Measurements from ENCODE around the gene CHM.
"Not testable (repeated sequence)": the region's sequence is repeated elsewhere in the genome, so short reads cannot be mapped to it uniquely, and the experiment has no call there.

The CHM gene

GRCh38 chrX:86033385-86033784 lies 14.0 kb downstream of the CHM start:
- no peak for TF ChIP-seq Cebpa-rat (IDR thresholded peaks at IDR 0.05)
- H3K4me2 ChIP-seq = no peak overlapping the region
- H3K27me3 ChIP-seq = peaks cover 32 to 97% (median 88%) of the 10 kb centered on the region in 11 experiments
- no peak overlapping the region for H3K4me3 ChIP-seq
- no peaks in the 10 kb centered on the region for H3K9me3 ChIP-seq (replicated peaks in 1 of 11)
- H3K36me3 ChIP-seq = no peaks in the 10 kb centered on the region
- H3K4me1 ChIP-seq = no peaks in the 10 kb centered on the region
- H4K20me1 ChIP-seq = peaks cover 0 to 27% (median 4%) of the 10 kb centered on the region in 11 experiments; a peak in 6 of 22 replicates
- H3K9ac ChIP-seq = no peak overlapping the region
- no peak overlapping the region for H3K27ac ChIP-seq

GRCh38 chrX:86028681-86029080 lies 18.7 kb downstream of the CHM start:
- no peak overlapping the region for H3K27ac ChIP-seq
- peaks cover 18 to 91% (median 71%) of the 10 kb centered on the region in 11 experiments; a peak in 21 of 22 replicates for H3K27me3 ChIP-seq
- H3K4me1 ChIP-seq = peaks cover 0 to 23% (median 8%) of the 10 kb centered on the region in 10 experiments; a peak in 10 of 20 replicates
- no peak overlapping the region for H3K4me3 ChIP-seq
- H4K20me1 ChIP-seq = peaks cover 0 to 9% (median 0%) of the 10 kb centered on the region in 11 experiments; a peak in 3 of 22 replicates
- H3K4me2 ChIP-seq = no peak overlapping the region
- no peaks in the 10 kb centered on the region for H3K9me3 ChIP-seq (replicated peaks in 1 of 11)
- TF ChIP-seq Cebpa-rat (IDR thresholded peaks at IDR 0.05) = no peak
- no peak overlapping the region for H3K9ac ChIP-seq
- H3K36me3 ChIP-seq = peaks cover 0 to 15% (median 0%) of the 10 kb centered on the region in 11 experiments; a peak in 3 of 22 replicates

GRCh38 chrX:86023811-86024210 lies 23.5 kb downstream of the CHM start:
- H4K20me1 ChIP-seq = peaks cover 0 to 8% (median 0%) of the 10 kb centered on the region in 11 experiments; a peak in 2 of 22 replicates
- TF ChIP-seq Cebpa-rat (IDR thresholded peaks at IDR 0.05) = peak in 2 of 11 experiments; percentile 14 to 30; a peak in 1 of 22 replicates
- peak overlapping the region in 3 of 11 experiments; percentile 29 to 47 (median 42); a peak in 6 of 22 replicates for H3K9ac ChIP-seq
- peaks cover 0 to 15% (median 0%) of the 10 kb centered on the region in 11 experiments; a peak in 3 of 22 replicates for H3K36me3 ChIP-seq
- H3K4me1 ChIP-seq = peaks cover 0 to 54% (median 25%) of the 10 kb centered on the region in 10 experiments; a peak in 12 of 20 replicates
- H3K4me3 ChIP-seq = no peak overlapping the region
- peaks cover 2 to 75% (median 47%) of the 10 kb centered on the region in 11 experiments; a peak in 21 of 22 replicates for H3K27me3 ChIP-seq
- H3K9me3 ChIP-seq (replicated peaks in 1 of 11) = no peaks in the 10 kb centered on the region
- peak overlapping the region in 7 of 11 experiments; percentile 16 to 65 (median 56); a peak in 13 of 22 replicates for H3K4me2 ChIP-seq
- peak overlapping the region in 7 of 11 experiments; percentile 7 to 77 (median 66); a peak in 13 of 22 replicates for H3K27ac ChIP-seq

GRCh38 chrX:86021652-86022289 lies 25.6 kb downstream of the CHM start:
- peaks cover 0 to 8% (median 0%) of the 10 kb centered on the region in 11 experiments; a peak in 2 of 22 replicates for H4K20me1 ChIP-seq
- peaks cover 0 to 22% (median 7%) of the 10 kb centered on the region in 11 experiments; a peak in 10 of 22 replicates for H3K36me3 ChIP-seq
- peaks cover 13 to 79% (median 55%) of the 10 kb centered on the region in 11 experiments; a peak in 21 of 22 replicates for H3K27me3 ChIP-seq
- H3K27ac ChIP-seq = peak overlapping the region in 6 of 11 experiments; percentile 12 to 77 (median 59); a peak in 12 of 22 replicates
- peaks cover 0 to 9% (median 7%) of the 10 kb centered on the region in 11 experiments; a peak in 12 of 22 replicates for H3K9me3 ChIP-seq (replicated peaks in 1 of 11)
- no peak overlapping the region; a peak in 1 of 22 replicates for H3K9ac ChIP-seq
- peaks cover 0 to 54% (median 25%) of the 10 kb centered on the region in 10 experiments; a peak in 12 of 20 replicates for H3K4me1 ChIP-seq
- no peak overlapping the region for H3K4me3 ChIP-seq
- peak in 3 of 11 experiments; percentile 13 to 72 (median 68); a peak in 5 of 22 replicates for TF ChIP-seq Cebpa-rat (IDR thresholded peaks at IDR 0.05)
- peak overlapping the region in 6 of 11 experiments; percentile 19 to 65 (median 56); a peak in 12 of 22 replicates for H3K4me2 ChIP-seq

GRCh38 chrX:86016139-86016538 lies 31.2 kb downstream of the CHM start:
- no peak overlapping the region for H3K27ac ChIP-seq
- peaks cover 6 to 26% (median 17%) of the 10 kb centered on the region in 11 experiments; a peak in 17 of 22 replicates for H3K9me3 ChIP-seq (replicated peaks in 1 of 11)
- peaks cover 0 to 14% (median 0%) of the 10 kb centered on the region in 10 experiments; a peak in 5 of 20 replicates for H3K4me1 ChIP-seq
- H3K27me3 ChIP-seq = peaks cover 16 to 78% (median 66%) of the 10 kb centered on the region in 11 experiments; a peak in 19 of 22 replicates
- H3K4me3 ChIP-seq = no peak overlapping the region
- H3K4me2 ChIP-seq = no peak overlapping the region
- H3K36me3 ChIP-seq = peaks cover 0 to 20% (median 9%) of the 10 kb centered on the region in 11 experiments; a peak in 10 of 22 replicates
- no peak for TF ChIP-seq Cebpa-rat (IDR thresholded peaks at IDR 0.05)
- H4K20me1 ChIP-seq = peaks cover 0 to 9% (median 0%) of the 10 kb centered on the region in 11 experiments; a peak in 1 of 22 replicates
- no peak overlapping the region for H3K9ac ChIP-seq

- H3K36me3 ChIP-seq = peaks cover 0 to 20% (median 9%) of the 10 kb centered on the region in 11 experiments; a peak in 10 of 22 replicates
- peaks cover 0 to 14% (median 0%) of the 10 kb centered on the region in 11 experiments; a peak in 1 of 22 replicates for H4K20me1 ChIP-seq
- peaks cover 6 to 26% (median 17%) of the 10 kb centered on the region in 11 experiments; a peak in 17 of 22 replicates for H3K9me3 ChIP-seq (replicated peaks in 1 of 11)
- H3K27me3 ChIP-seq = peaks cover 16 to 80% (median 64%) of the 10 kb centered on the region in 11 experiments; a peak in 19 of 22 replicates
- H3K4me1 ChIP-seq = peaks cover 0 to 10% (median 0%) of the 10 kb centered on the region in 10 experiments; a peak in 2 of 20 replicates
- H3K9ac ChIP-seq, H3K27ac ChIP-seq, H3K4me2 ChIP-seq, H3K4me3 ChIP-seq: not testable (repeated sequence)
These were observed 32.4 kb downstream of the CHM start for GRCh38 chrX:86014959-86015358.

GRCh38 chrX:86014421-86014820 lies 32.9 kb downstream of the CHM start:
- H3K4me1 ChIP-seq = peaks cover 0 to 8% (median 0%) of the 10 kb centered on the region in 10 experiments; a peak in 1 of 20 replicates
- peaks cover 0 to 14% (median 0%) of the 10 kb centered on the region in 11 experiments; a peak in 1 of 22 replicates for H4K20me1 ChIP-seq
- H3K27ac ChIP-seq = no peak overlapping the region
- H3K4me3 ChIP-seq = no peak overlapping the region
- peaks cover 13 to 74% (median 59%) of the 10 kb centered on the region in 11 experiments; a peak in 19 of 22 replicates for H3K27me3 ChIP-seq
- peaks cover 6 to 30% (median 19%) of the 10 kb centered on the region in 11 experiments; a peak in 18 of 22 replicates for H3K9me3 ChIP-seq (replicated peaks in 1 of 11)
- H3K9ac ChIP-seq = no peak overlapping the region
- peaks cover 0 to 20% (median 9%) of the 10 kb centered on the region in 11 experiments; a peak in 10 of 22 replicates for H3K36me3 ChIP-seq
- H3K4me2 ChIP-seq = no peak overlapping the region
- TF ChIP-seq Cebpa-rat (IDR thresholded peaks at IDR 0.05) = no peak

GRCh38 chrX:86013792-86014191 lies 33.6 kb downstream of the CHM start:
- no peak overlapping the region for H3K4me3 ChIP-seq
- no peak for TF ChIP-seq Cebpa-rat (IDR thresholded peaks at IDR 0.05)
- H3K27me3 ChIP-seq = peaks cover 10 to 71% (median 54%) of the 10 kb centered on the region in 11 experiments; a peak in 19 of 22 replicates
- H3K4me1 ChIP-seq = peaks cover 0 to 8% (median 0%) of the 10 kb centered on the region in 10 experiments; a peak in 1 of 20 replicates
- peaks cover 0 to 14% (median 0%) of the 10 kb centered on the region in 11 experiments; a peak in 1 of 22 replicates for H4K20me1 ChIP-seq
- no peak overlapping the region for H3K9ac ChIP-seq
- H3K27ac ChIP-seq = no peak overlapping the region
- H3K4me2 ChIP-seq = no peak overlapping the region
- peaks cover 8 to 36% (median 21%) of the 10 kb centered on the region in 11 experiments; a peak in 18 of 22 replicates for H3K9me3 ChIP-seq (replicated peaks in 1 of 11)
- peaks cover 0 to 20% (median 9%) of the 10 kb centered on the region in 11 experiments; a peak in 11 of 22 replicates for H3K36me3 ChIP-seq

All from BLaER1 treated with 17β-estradiol and CSF1 and Interleukin-3, amounts not matched to agents 10 nM and 100 nM (cell line).